ENCODE measurements around the gene DNAJB7.

DNA sequence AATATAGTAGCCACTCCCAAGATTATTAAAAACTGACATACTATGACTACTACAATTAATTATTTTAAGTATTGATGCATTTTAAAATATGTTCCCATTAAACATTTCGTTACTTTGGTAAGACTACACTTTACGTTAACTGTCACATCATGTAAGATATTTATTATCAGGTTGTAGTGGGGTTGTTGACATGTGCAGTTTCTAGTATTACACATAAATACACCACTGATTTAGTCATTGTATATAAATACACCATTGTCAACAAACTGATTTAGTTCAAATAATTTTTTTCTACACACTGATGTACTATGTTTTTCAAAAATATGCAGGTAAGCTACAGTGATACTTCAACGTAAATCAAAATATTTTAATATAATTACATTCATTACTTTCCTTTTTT is 17.0 kb downstream of the DNAJB7 start:
- TF ChIP-seq CTCF (IDR thresholded peaks at IDR 0.05), result no peak
- TF ChIP-seq POLR2A (IDR thresholded peaks at IDR 0.05), result no peak
